GDM1 (cell line): ENCODE data around the gene SPATA21.
"Not testable (repeated sequence)": the region's sequence is repeated elsewhere in the genome, so short reads cannot be mapped to it uniquely, and the experiment has no call there.

ENCODE experiments used
- DNase-seq: peaks from one replicate; lab custom pipeline; 2025; lab: John Stamatoyannopoulos, UW

SPATA21 gene

GRCh38 chr1:16436946-16437474, at the start of gene SPATA21:
SPATA21 (minus strand) TSS chr1:16437424; CDS start chr1:16431371, 6,053 bp downstream.
- no peak for DNase-seq

- not testable (repeated sequence) for DNase-seq
Observed at GRCh38 chr1:16487011-16487410, 49.8 kb upstream of the SPATA21 start.

GRCh38 chr1:16486316-16486715, 49.1 kb upstream of the SPATA21 start:
- DNase-seq: not testable (repeated sequence)

GRCh38 chr1:16484931-16485330, 47.7 kb upstream of the SPATA21 start:
- no peak for DNase-seq

GRCh38 chr1:16484501-16484835, 47.2 kb upstream of the SPATA21 start:
- DNase-seq: no peak

- not testable (repeated sequence) for DNase-seq
Observed at GRCh38 chr1:16483639-16484500, 46.6 kb upstream of the SPATA21 start.

GRCh38 chr1:16483146-16483545, 45.9 kb upstream of the SPATA21 start:
- not testable (repeated sequence) for DNase-seq

- no peak for DNase-seq
Observed at GRCh38 chr1:16478091-16478490, 40.9 kb upstream of the SPATA21 start.

- DNase-seq: not testable (repeated sequence)
Observed at GRCh38 chr1:16475771-16476770, 38.8 kb upstream of the SPATA21 start.

- DNase-seq: not testable (repeated sequence)
Observed at GRCh38 chr1:16474891-16475290, 37.7 kb upstream of the SPATA21 start.

GRCh38 chr1:16474166-16474800, 37.1 kb upstream of the SPATA21 start:
- DNase-seq: no peak

- DNase-seq: no peak
Observed at GRCh38 chr1:16468558-16468957, 31.3 kb upstream of the SPATA21 start.

- DNase-seq: no peak
Observed at GRCh38 chr1:16464917-16465625, 27.8 kb upstream of the SPATA21 start.

- DNase-seq: no peak
Observed at GRCh38 chr1:16462773-16463330, 25.6 kb upstream of the SPATA21 start.

GRCh38 chr1:16461681-16462080, 24.5 kb upstream of the SPATA21 start:
- DNase-seq: no peak

- DNase-seq: no peak
Observed at GRCh38 chr1:16459352-16459925, 22.2 kb upstream of the SPATA21 start.

- no peak for DNase-seq
Observed at GRCh38 chr1:16458831-16459230, 21.6 kb upstream of the SPATA21 start.

GRCh38 chr1:16456151-16456550, 18.9 kb upstream of the SPATA21 start:
- not testable (repeated sequence) for DNase-seq

GRCh38 chr1:16454909-16455308, 17.7 kb upstream of the SPATA21 start:
- DNase-seq: not testable (repeated sequence)

GRCh38 chr1:16451841-16452528, 14.8 kb upstream of the SPATA21 start:
- no peak for DNase-seq
